HepG2 (cell line): ENCODE data around the gene CORO1C. TPM values are rescaled to one million over a fixed set of nuclear protein-coding genes. Genes with fewer than 3 reads are reported as not detected.

Experiments
- ATAC-seq: fragments of 200-7000 bp; cut with Tn5 transposase; 3 replicates; pipeline ENCODE4 v1.9.1; 2020; ENCODE audit warnings: mild to moderate bottlenecking, moderate library complexity
- BruUV-seq: library from RNA; stranded (reverse); fragments of 400-500 nt; replicated peaks from 2 replicates; lab custom pipeline; 2021; lab: Mats Ljungman, UMichigan
- CTCF ChIA-PET: fragments of 300-600 bp; formaldehyde crosslinking; extraction: SDS; loops from one replicate; lab custom pipeline; 2021; ENCODE audit warnings: low total read pairs, inconsistent platforms, low intra/inter-chr PET ratio; lab: Yijun Ruan, JAX
- POLR2A ChIA-PET: fragments of 350-600 bp; sonication (Branson Sonifier 250); formaldehyde crosslinking; loops from one replicate; lab custom pipeline; 2020; ENCODE audit warnings: antibody characterized with exemption, inconsistent platforms; lab: Yijun Ruan, JAX
- DNase-seq: peaks from one replicate; pipeline ENCODE4 v3.0.0-alpha.2; 2015; ENCODE audit warnings: low spot score
- FAIRE-seq: peaks from 3 replicates; lab custom pipeline; 2011; peaks lifted over from hg19 to GRCh38; lab: Jason Lieb, UNC
- H2AFZ ChIP-seq: one replicate; pipeline ENCODE4 v1.6.1; 2011; ENCODE audit warnings: low read length, inconsistent platforms
- H3K27ac ChIP-seq: fragments of 300-600 bp; 3 replicates; pipeline ENCODE4 v1.8.0; 2011; ENCODE audit warnings: mixed run types, mild to moderate bottlenecking, mixed read lengths, low read length, inconsistent platforms; ENCODE audit not compliant: insufficient read depth; ENCODE audit errors: extremely low read length
- H3K27me3 ChIP-seq, 2 experiments: fragments of 200-600 bp in 1 of 2; 2 replicates in 1 of 2; 3 replicates in 1 of 2; pipeline versions ENCODE4 v1.6.0 to v1.8.0; 2011; ENCODE audit warnings: low read length in 2 of 2, mild to moderate bottlenecking in 2 of 2, moderate library complexity in 2 of 2, inconsistent platforms in 1 of 2; ENCODE audit not compliant: insufficient read depth in 2 of 2, control insufficient read depth in 1 of 2
- H3K36me3 ChIP-seq, 2 experiments: fragments of 200-600 bp in 1 of 2; replicated peaks in 1 of 2; 2 replicates in 1 of 2; 3 replicates in 1 of 2; pipeline versions ENCODE4 v1.5.1 to v1.8.0; 2011; ENCODE audit warnings: low read length in 2 of 2, inconsistent platforms in 1 of 2; ENCODE audit not compliant: insufficient read depth in 2 of 2, control insufficient read depth in 1 of 2
- H3K4me1 ChIP-seq: 2 replicates; pipeline ENCODE4 v1.5.1; 2012; ENCODE audit warnings: low read length, inconsistent platforms; ENCODE audit not compliant: insufficient read depth
- H3K4me2 ChIP-seq: 2 replicates; pipeline ENCODE4 v1.6.0; 2011; ENCODE audit warnings: low read depth, low read length, inconsistent platforms
- H3K4me3 ChIP-seq, 3 experiments: fragments of 200-600 bp in 1 of 3; sonication (generic), shearing (Covaris generic) in 1 of 3; replicated peaks in 1 of 3; 2 replicates each; pipeline ENCODE4 v1.5.1; 2011 to 2016; ENCODE audit warnings: low read length in 3 of 3, inconsistent platforms in 2 of 3, low read depth in 2 of 3, mild to moderate bottlenecking in 2 of 3, control low read depth in 1 of 3, mixed read lengths in 1 of 3; ENCODE audit not compliant: insufficient read depth in 1 of 3
- H3K79me2 ChIP-seq: one replicate; pipeline ENCODE4 v1.6.1; 2011; ENCODE audit warnings: low read length, inconsistent platforms; ENCODE audit not compliant: insufficient read depth
- H3K9ac ChIP-seq: 2 replicates; pipeline ENCODE4 v1.6.0; 2011; ENCODE audit warnings: mild to moderate bottlenecking, low read depth, low read length, inconsistent platforms; ENCODE audit not compliant: insufficient read depth
- H3K9me3 ChIP-seq: 2 replicates; pipeline ENCODE4 v1.5.1; 2012; ENCODE audit warnings: mild to moderate bottlenecking, low read length
- H4K20me1 ChIP-seq: 2 replicates; pipeline ENCODE4 v1.6.0; 2011; ENCODE audit warnings: inconsistent platforms, mild to moderate bottlenecking, low read length, moderate library complexity; ENCODE audit not compliant: insufficient read depth
- HES4 ChIP-seq: sonication (generic); formaldehyde crosslinking; IDR thresholded peaks from 2 replicates; pipeline ENCODE4 v1.9.0; 2021; ENCODE audit warnings: mild to moderate bottlenecking, missing genetic modification reagents, borderline replicate concordance
- SIX4 ChIP-seq: sonication (generic); formaldehyde crosslinking; IDR thresholded peaks from 2 replicates; pipeline ENCODE4 v1.4.0; 2020; ENCODE audit warnings: missing genetic modification reagents
- ZNF235 ChIP-seq: sonication (generic); formaldehyde crosslinking; IDR thresholded peaks from 2 replicates; pipeline ENCODE4 v1.8.1; 2023; ENCODE audit warnings: mild to moderate bottlenecking, missing genetic modification reagents, borderline replicate concordance
- ZNF468 ChIP-seq: sonication (generic); formaldehyde crosslinking; IDR thresholded peaks from 2 replicates; pipeline ENCODE4 v1.8.0; 2022; ENCODE audit warnings: mild to moderate bottlenecking, moderate library complexity, missing genetic modification reagents
- ZNF776 ChIP-seq: sonication (generic); formaldehyde crosslinking; IDR thresholded peaks from 2 replicates; pipeline ENCODE4 v1.4.0; 2020; ENCODE audit warnings: mild to moderate bottlenecking, missing genetic modification reagents
- ZNF792 ChIP-seq: IDR thresholded peaks from 2 replicates; pipeline ENCODE4 v1.6.1; 2016
- WGBS: methylation state at CpG from one replicate; pipeline ENCODE4 v1.1.6; 2017; ENCODE audit warnings: low lambda C conversion rate; 5-methylcytosine and 5-hydroxymethylcytosine counted together
- in situ Hi-C: cut with HindIII; loops from 2 replicates; pipeline ENCODE4 v1.10.0; 2017; ENCODE audit warnings: low pct_unique_long_range_greater_than_20kb; ENCODE audit not compliant: extremely low pct_ligation_motif_present
- intact Hi-C: fragments of 100-400 bp; cut with micrococcal nuclease; formaldehyde crosslinking; loops from one replicate; pipeline ENCODE4 v1.10.0; 2022; ENCODE audit not compliant: unreplicated experiment
- polyA plus RNA-seq, 8 experiments: library from polyadenylated mRNA; depleted of rRNA in 3 of 8; stranded (reverse) in 7 of 8; unstranded in 1 of 8; fragments of >200 nt; fragmentation: Illumina TruSeq in 4 of 8; extraction: Trizol in 4 of 8; gene quantifications; 2 replicates each; pipeline versions ENCODE4 v1.2.1 to v1.2.3, GENCODE V29; 2011 to 2016; ENCODE audit warnings: low read depth in 4 of 8, missing spikeins in 1 of 8, mixed read lengths in 1 of 8; ENCODE audit not compliant: insufficient read depth in 1 of 8
- total RNA-seq, 5 experiments: library from RNA; depleted of rRNA; stranded (reverse); fragments of >200 nt; fragmentation: Illumina TruSeq; extraction: Trizol; gene quantifications; 2 replicates each; pipeline ENCODE4 v1.2.3, GENCODE V29; 2016; ENCODE audit warnings: low read depth in 1 of 5
- TF ChIP-seq, protein P1 (sequence below): sonication (generic); formaldehyde crosslinking; conservative IDR thresholded peaks from 2 replicates; pipeline ENCODE4 v1.4.0; 2020; ENCODE audit warnings: missing genetic modification reagents
- TF ChIP-seq, protein P2 (sequence below): sonication (generic); formaldehyde crosslinking; conservative IDR thresholded peaks from 2 replicates; pipeline ENCODE4 v1.8.1; 2023; ENCODE audit warnings: missing genetic modification reagents
- TF ChIP-seq, protein P3 (sequence below): sonication (generic); formaldehyde crosslinking; IDR thresholded peaks from 2 replicates; pipeline ENCODE4 v1.4.0; 2020; ENCODE audit warnings: missing genetic modification reagents, borderline replicate concordance
- TF ChIP-seq, protein P4 (sequence below): IDR thresholded peaks from 2 replicates; pipeline ENCODE4 v1.6.1; 2016; ENCODE audit warnings: low read depth

Gene CORO1C
- total and polyA plus RNA-seq, 2 of the 13 experiments (the other 11 are each of a cell fraction or from before 2014, with no cell fraction given), result 73.7 to 131 TPM

DNA sequence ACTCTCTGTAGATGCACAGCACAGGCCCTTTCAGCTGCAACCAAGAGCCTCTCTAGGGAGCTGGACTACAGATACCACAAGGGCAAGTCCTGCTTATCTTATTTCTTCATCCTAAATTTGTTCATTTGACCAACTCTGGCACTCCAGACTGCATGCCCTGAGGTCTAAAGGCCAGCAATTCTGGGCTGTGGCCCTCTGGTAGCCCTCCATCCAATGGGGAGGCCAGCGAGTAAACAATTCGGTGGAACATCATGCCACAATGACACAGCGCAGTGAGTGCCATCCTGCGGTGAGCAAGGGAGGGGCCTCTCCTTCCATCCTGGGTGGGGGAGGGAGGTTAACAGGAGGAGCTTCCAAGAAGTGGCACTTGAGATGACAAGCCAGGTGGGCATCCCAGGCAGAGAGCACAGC, 97.0 kb downstream of the CORO1C start:
- BruUV-seq, result no TSS peak

DNA sequence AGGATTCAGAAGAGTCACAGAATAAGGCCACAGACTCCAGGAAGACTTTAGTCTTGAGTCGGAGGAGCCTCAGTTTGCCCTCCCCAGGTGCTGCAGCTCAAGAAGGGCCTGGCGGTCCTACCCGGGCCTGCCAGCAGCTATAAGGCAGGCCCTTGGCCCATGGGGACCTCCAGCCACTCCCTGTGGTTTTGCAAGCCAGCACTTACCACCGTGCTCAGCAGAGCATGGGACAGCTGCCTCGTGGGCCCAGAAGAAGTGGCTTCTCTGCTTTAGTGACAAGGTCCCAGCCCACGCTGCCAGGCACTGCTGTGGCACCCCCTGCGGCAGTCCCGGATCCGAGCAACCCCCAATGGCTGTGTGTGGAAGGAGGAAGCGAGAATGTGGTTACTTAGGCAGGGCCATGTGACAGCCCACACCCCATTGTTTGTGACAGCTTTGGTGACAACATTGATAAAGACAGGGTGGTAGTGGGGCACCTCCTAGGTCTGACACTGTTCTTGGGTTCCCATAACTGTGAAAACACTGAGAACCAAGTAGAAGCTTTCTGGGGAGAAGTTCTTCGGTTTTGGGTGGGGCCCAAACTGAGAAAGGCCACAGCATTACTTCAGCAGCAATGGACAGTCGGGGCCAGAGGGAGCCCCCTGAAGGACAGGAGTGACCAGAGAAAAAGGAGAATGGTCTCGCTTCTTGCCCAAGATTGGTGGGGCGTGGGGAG, 97.6 kb downstream of the CORO1C start, which contains the start of gene SELPLG:
Gene SELPLG, minus strand, starts transcription at position 361 of the 715 bp plus-strand sequence. CDS start 9,587 bp downstream, outside the sequence.
- Histone ChIP-seq H3K79me2 (no peaks in the 10 kb centered on the region), H3K9ac (no peak within 1 kb of the TSS), H3K36me3 (no peaks in the 10 kb centered on the region), H3K27me3 (peaks cover 4 to 43% of the 10 kb centered on the region in 2 experiments; a peak in 4 of 5 replicates), H3K27ac (no peak within 1 kb of the TSS), H3K4me1 (peaks cover 54% of the 10 kb centered on the region), H4K20me1 (no peaks in the 10 kb centered on the region), H3K9me3 (no peaks in the 10 kb centered on the region), H2AFZ (no peak within 1 kb of the TSS), H3K4me3 (no peak within 1 kb of the TSS), H3K4me2 (no peak within 1 kb of the TSS; the same call in 1 of the 2 replicates)
- BruUV-seq, result no TSS peak
- no peak for DNase-seq
- ChIA-PET CTCF (no interaction called here), POLR2A (no interaction called here)
- no peak for FAIRE-seq
- no peak for ATAC-seq
- intact Hi-C loops, result no loop called here
- in situ Hi-C loops, result no loop called here
- 33% methylated on average over 8 of the region's 14 CpGs for WGBS
- TF ChIP-seq, protein P1, sequence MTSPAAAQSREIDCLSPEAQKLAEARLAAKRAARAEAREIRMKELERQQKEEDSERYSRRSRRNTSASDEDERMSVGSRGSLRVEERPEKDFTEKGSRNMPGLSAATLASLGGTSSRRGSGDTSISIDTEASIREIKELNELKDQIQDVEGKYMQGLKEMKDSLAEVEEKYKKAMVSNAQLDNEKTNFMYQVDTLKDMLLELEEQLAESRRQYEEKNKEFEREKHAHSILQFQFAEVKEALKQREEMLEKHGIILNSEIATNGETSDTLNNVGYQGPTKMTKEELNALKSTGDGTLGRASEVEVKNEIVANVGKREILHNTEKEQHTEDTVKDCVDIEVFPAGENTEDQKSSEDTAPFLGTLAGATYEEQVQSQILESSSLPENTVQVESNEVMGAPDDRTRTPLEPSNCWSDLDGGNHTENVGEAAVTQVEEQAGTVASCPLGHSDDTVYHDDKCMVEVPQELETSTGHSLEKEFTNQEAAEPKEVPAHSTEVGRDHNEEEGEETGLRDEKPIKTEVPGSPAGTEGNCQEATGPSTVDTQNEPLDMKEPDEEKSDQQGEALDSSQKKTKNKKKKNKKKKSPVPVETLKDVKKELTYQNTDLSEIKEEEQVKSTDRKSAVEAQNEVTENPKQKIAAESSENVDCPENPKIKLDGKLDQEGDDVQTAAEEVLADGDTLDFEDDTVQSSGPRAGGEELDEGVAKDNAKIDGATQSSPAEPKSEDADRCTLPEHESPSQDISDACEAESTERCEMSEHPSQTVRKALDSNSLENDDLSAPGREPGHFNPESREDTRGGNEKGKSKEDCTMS, result no peak
- TF ChIP-seq, protein P2, sequence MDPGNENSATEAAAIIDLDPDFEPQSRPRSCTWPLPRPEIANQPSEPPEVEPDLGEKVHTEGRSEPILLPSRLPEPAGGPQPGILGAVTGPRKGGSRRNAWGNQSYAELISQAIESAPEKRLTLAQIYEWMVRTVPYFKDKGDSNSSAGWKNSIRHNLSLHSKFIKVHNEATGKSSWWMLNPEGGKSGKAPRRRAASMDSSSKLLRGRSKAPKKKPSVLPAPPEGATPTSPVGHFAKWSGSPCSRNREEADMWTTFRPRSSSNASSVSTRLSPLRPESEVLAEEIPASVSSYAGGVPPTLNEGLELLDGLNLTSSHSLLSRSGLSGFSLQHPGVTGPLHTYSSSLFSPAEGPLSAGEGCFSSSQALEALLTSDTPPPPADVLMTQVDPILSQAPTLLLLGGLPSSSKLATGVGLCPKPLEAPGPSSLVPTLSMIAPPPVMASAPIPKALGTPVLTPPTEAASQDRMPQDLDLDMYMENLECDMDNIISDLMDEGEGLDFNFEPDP (CRISPR knock-in tag), result no peak
- no peak for TF ChIP-seq SIX4 (CRISPR knock-in tag)
- no peak for TF ChIP-seq HES4
- TF ChIP-seq, protein P3, sequence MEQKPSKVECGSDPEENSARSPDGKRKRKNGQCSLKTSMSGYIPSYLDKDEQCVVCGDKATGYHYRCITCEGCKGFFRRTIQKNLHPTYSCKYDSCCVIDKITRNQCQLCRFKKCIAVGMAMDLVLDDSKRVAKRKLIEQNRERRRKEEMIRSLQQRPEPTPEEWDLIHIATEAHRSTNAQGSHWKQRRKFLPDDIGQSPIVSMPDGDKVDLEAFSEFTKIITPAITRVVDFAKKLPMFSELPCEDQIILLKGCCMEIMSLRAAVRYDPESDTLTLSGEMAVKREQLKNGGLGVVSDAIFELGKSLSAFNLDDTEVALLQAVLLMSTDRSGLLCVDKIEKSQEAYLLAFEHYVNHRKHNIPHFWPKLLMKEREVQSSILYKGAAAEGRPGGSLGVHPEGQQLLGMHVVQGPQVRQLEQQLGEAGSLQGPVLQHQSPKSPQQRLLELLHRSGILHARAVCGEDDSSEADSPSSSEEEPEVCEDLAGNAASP (CRISPR knock-in tag), result no peak
- no peak for TF ChIP-seq ZNF235
- TF ChIP-seq ZNF468 (CRISPR knock-in tag), result no peak

More for the DNA sequence above, 97.0 kb downstream of the CORO1C start:
- H4K20me1 ChIP-seq, result no peaks in the 10 kb centered on the region
- ChIA-PET CTCF (no interaction called here), POLR2A (no interaction called here)
- no peak overlapping the region for H3K4me3 ChIP-seq
- H3K9me3 ChIP-seq, result no peaks in the 10 kb centered on the region
- ATAC-seq (peak; percentile 14), FAIRE-seq (no peak), DNase-seq (no peak)
- no peak overlapping the region for H3K9ac ChIP-seq
- intact Hi-C loops, result no loop called here
- H3K36me3 ChIP-seq, result no peaks in the 10 kb centered on the region
- in situ Hi-C loops, result no loop called here
- no peaks in the 10 kb centered on the region for H3K79me2 ChIP-seq
- no peak overlapping the region for H2AFZ ChIP-seq
- no peak for TF ChIP-seq ZNF776 (CRISPR knock-in tag)
- TF ChIP-seq ZNF792 (CRISPR knock-in tag), result no peak
- TF ChIP-seq, protein P4, sequence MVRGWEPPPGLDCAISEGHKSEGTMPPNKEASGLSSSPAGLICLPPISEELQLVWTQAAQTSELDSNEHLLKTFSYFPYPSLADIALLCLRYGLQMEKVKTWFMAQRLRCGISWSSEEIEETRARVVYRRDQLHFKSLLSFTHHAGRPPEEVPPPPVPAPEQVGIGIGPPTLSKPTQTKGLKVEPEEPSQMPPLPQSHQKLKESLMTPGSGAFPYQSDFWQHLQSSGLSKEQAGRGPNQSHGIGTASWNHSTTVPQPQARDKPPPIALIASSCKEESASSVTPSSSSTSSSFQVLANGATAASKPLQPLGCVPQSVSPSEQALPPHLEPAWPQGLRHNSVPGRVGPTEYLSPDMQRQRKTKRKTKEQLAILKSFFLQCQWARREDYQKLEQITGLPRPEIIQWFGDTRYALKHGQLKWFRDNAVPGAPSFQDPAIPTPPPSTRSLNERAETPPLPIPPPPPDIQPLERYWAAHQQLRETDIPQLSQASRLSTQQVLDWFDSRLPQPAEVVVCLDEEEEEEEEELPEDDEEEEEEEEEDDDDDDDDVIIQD (CRISPR knock-in tag), result no peak
- peaks cover 4 to 37% of the 10 kb centered on the region in 2 experiments; a peak in 4 of 5 replicates for H3K27me3 ChIP-seq
- H3K4me1 ChIP-seq, result peaks cover 48% of the 10 kb centered on the region
- no peak overlapping the region; the same call in 1 of the 2 replicates for H3K4me2 ChIP-seq
- no peak overlapping the region for H3K27ac ChIP-seq
- 26% methylated on average over 4 of the region's 4 CpGs for WGBS
